HUES6 (cell line): ENCODE measurements around the gene SYDE1.
A peak's percentile ranks its signal among the peaks of the same experiment; 100 is the strongest.

ENCODE experiments used
- H3K27ac ChIP-seq: 2 replicates; pipeline ENCODE4 v1.7.0; 2013; ENCODE audit warnings: low read depth, mild to moderate bottlenecking, low read length, inconsistent platforms
- H3K27me3 ChIP-seq: 2 replicates; pipeline ENCODE4 v1.6.1; 2013; ENCODE audit warnings: low read length; ENCODE audit not compliant: control insufficient read depth, insufficient read depth
- H3K36me3 ChIP-seq: 2 replicates; pipeline ENCODE4 v1.6.1; 2013; ENCODE audit warnings: low read length; ENCODE audit not compliant: control insufficient read depth, insufficient read depth
- H3K4me1 ChIP-seq: 2 replicates; pipeline ENCODE4 v1.6.1; 2013; ENCODE audit warnings: low read length; ENCODE audit not compliant: control insufficient read depth, insufficient read depth
- H3K4me3 ChIP-seq: 2 replicates; pipeline ENCODE4 v1.5.1; 2013; ENCODE audit warnings: low read depth, low read length
- H3K9ac ChIP-seq: one replicate; pipeline ENCODE4 v1.6.1; 2013; ENCODE audit warnings: mild to moderate bottlenecking, low read length
- H3K9me3 ChIP-seq: 2 replicates; pipeline ENCODE4 v1.6.1; 2013; ENCODE audit warnings: low read depth, low read length; ENCODE audit not compliant: control insufficient read depth, insufficient read depth

The SYDE1 gene

GRCh38 chr19:15108145-15108844, 1.1 kb downstream of the SYDE1 start:
- Histone ChIP-seq H3K4me3 (peak overlapping the region; percentile 74), H3K9ac (peak overlapping the region; percentile 65), H3K27ac (no peak overlapping the region; the same call in 1 of the 2 replicates), H3K9me3 (peaks cover 15% of the 10 kb centered on the region), H3K27me3 (no peaks in the 10 kb centered on the region), H3K4me1 (peaks cover 8% of the 10 kb centered on the region), H3K36me3 (peaks cover 34% of the 10 kb centered on the region)

GRCh38 chr19:15108845-15109767, 1.9 kb downstream of the SYDE1 start:
- Histone ChIP-seq H3K27me3 (no peaks in the 10 kb centered on the region), H3K9me3 (peaks cover 8% of the 10 kb centered on the region), H3K9ac (no peak overlapping the region), H3K36me3 (peaks cover 42% of the 10 kb centered on the region), H3K4me1 (peaks cover 8% of the 10 kb centered on the region), H3K27ac (no peak overlapping the region), H3K4me3 (no peak overlapping the region)

GRCh38 chr19:15109768-15110417, 2.7 kb downstream of the SYDE1 start:
- H3K27ac ChIP-seq: no peak overlapping the region
- peaks cover 8% of the 10 kb centered on the region for H3K4me1 ChIP-seq
- peaks cover 49% of the 10 kb centered on the region for H3K36me3 ChIP-seq
- H3K27me3 ChIP-seq: no peaks in the 10 kb centered on the region
- H3K9ac ChIP-seq: no peak overlapping the region
- H3K9me3 ChIP-seq: peaks cover under 1% of the 10 kb centered on the region; the same call in 1 of the 2 replicates
- H3K4me3 ChIP-seq: no peak overlapping the region

- Histone ChIP-seq H3K9me3 (no peaks in the 10 kb centered on the region), H3K27me3 (no peaks in the 10 kb centered on the region), H3K9ac (no peak overlapping the region), H3K36me3 (peaks cover 54% of the 10 kb centered on the region), H3K4me3 (no peak overlapping the region), H3K27ac (no peak overlapping the region), H3K4me1 (peaks cover 8% of the 10 kb centered on the region)
Measured at GRCh38 chr19:15110418-15110815, 3.2 kb downstream of the SYDE1 start.

GRCh38 chr19:15111758-15112157, 4.6 kb downstream of the SYDE1 start:
- H3K36me3 ChIP-seq: peaks cover 67% of the 10 kb centered on the region

GRCh38 chr19:15112385-15112784, 5.2 kb downstream of the SYDE1 start:
- H3K36me3 ChIP-seq: peaks cover 73% of the 10 kb centered on the region
- peaks cover 8% of the 10 kb centered on the region for H3K4me1 ChIP-seq

More at GRCh38 chr19:15111758-15112157, 4.6 kb downstream of the SYDE1 start:
- Histone ChIP-seq H3K9ac (no peak overlapping the region), H3K4me1 (peaks cover 8% of the 10 kb centered on the region), H3K27me3 (no peaks in the 10 kb centered on the region), H3K9me3 (no peaks in the 10 kb centered on the region), H3K4me3 (no peak overlapping the region), H3K27ac (no peak overlapping the region)

GRCh38 chr19:15113245-15114152, 6.3 kb downstream of the SYDE1 start:
- H3K9ac ChIP-seq: no peak overlapping the region
- H3K36me3 ChIP-seq: peaks cover 85% of the 10 kb centered on the region
- no peaks in the 10 kb centered on the region for H3K9me3 ChIP-seq
- H3K4me1 ChIP-seq: peaks cover 1% of the 10 kb centered on the region; the same call in 1 of the 2 replicates
- no peak overlapping the region for H3K4me3 ChIP-seq
- H3K27ac ChIP-seq: 0 out of 2 replicates have a peak overlapping the region, but pooled peaks have one; percentile 29
- no peaks in the 10 kb centered on the region for H3K27me3 ChIP-seq

More at GRCh38 chr19:15112385-15112784, 5.2 kb downstream of the SYDE1 start:
- Histone ChIP-seq H3K27ac (no peak overlapping the region), H3K9ac (no peak overlapping the region), H3K27me3 (no peaks in the 10 kb centered on the region), H3K4me3 (no peak overlapping the region), H3K9me3 (no peaks in the 10 kb centered on the region)

- peaks cover 91% of the 10 kb centered on the region for H3K36me3 ChIP-seq
- no peaks in the 10 kb centered on the region for H3K27me3 ChIP-seq
- no peak overlapping the region for H3K27ac ChIP-seq
- no peaks in the 10 kb centered on the region for H3K4me1 ChIP-seq
- no peak overlapping the region for H3K9ac ChIP-seq
- H3K9me3 ChIP-seq: no peaks in the 10 kb centered on the region
- no peak overlapping the region for H3K4me3 ChIP-seq
Measured at GRCh38 chr19:15114153-15114540, 6.9 kb downstream of the SYDE1 start.

- Histone ChIP-seq H3K4me1 (no peaks in the 10 kb centered on the region), H3K9ac (no peak overlapping the region), H3K27ac (no peak overlapping the region), H3K4me3 (no peak overlapping the region), H3K36me3 (peaks cover 98% of the 10 kb centered on the region), H3K9me3 (no peaks in the 10 kb centered on the region), H3K27me3 (no peaks in the 10 kb centered on the region)
Measured at GRCh38 chr19:15115080-15115479, 7.9 kb downstream of the SYDE1 start.
